ENCODE measurements around the gene DMRT1. TPM values are rescaled to one million over a fixed set of nuclear protein-coding genes. Genes with fewer than 3 reads are reported as not detected.

Gene DMRT1
- total and polyA plus RNA-seq, 9 of the 15 experiments (the other 6 are each of a cell fraction or from before 2014, with no cell fraction given) = not detected

DNA sequence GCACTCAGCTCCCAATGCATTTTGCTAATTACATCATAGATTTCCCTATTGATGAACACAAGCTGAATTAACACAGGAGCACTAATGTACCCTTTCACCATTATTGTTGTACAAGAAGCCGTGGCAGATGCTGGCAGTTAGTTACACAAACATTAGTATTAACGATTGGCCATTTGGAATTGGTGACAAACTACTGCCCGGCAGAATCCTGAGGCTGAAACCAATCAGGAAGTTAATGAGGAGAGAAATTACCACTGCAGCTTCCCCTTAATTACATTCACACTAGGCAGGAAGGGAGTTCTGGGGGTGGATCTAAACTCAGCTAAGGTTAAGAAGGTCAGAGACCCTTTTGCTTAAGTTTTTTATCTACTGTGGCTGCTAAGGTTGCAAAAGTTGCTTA lies 125.4 kb downstream of the DMRT1 start:
- DNase-seq (ENCODE audit: extremely low read depth in 1 of 4, low spot score in 3 of 4) = no peak
- H2AFZ ChIP-seq (ENCODE audit: low read depth, low read length) = no peak overlapping the region
- ATAC-seq = no peak
- no peaks in the 10 kb centered on the region for H3K4me1 ChIP-seq (replicated peaks in 1 of 2; ENCODE audit: control insufficient read depth in 2 of 2, insufficient read depth in 2 of 2, low read length in 2 of 2)
- no peaks in the 10 kb centered on the region for H3K27me3 ChIP-seq (ENCODE audit: control insufficient read depth in 2 of 2, insufficient read depth in 2 of 2, low read length in 2 of 2)
- in situ Hi-C loops (cut with MboI) (no loop called here), intact Hi-C loops (cut with micrococcal nuclease) (no loop called here)
- H3K4me2 ChIP-seq (ENCODE audit: insufficient read depth, low read length) = no peak overlapping the region
- no peaks in the 10 kb centered on the region for H3K9me3 ChIP-seq (replicated peaks; ENCODE audit: control insufficient read depth, insufficient read depth, low read depth, low read length)
- CTCF ChIA-PET (ENCODE audit: low intra/inter-chr PET ratio) = no interaction called here
- no peaks in the 10 kb centered on the region for H4K20me1 ChIP-seq (replicated peaks; ENCODE audit: control insufficient read depth, insufficient read depth, low read length)
- no peaks in the 10 kb centered on the region for H3K9me1 ChIP-seq (ENCODE audit: control insufficient read depth, insufficient read depth, low read length)
- no peaks in the 10 kb centered on the region for H3K36me3 ChIP-seq (ENCODE audit: control insufficient read depth, insufficient read depth, low read length)
- POLR2A ChIA-PET = no interaction called here
- H3K79me2 ChIP-seq (ENCODE audit: control insufficient read depth, insufficient read depth, low read length) = no peaks in the 10 kb centered on the region
- no peak overlapping the region for H3K27ac ChIP-seq (ENCODE audit: extremely low read depth, low read depth, low read length)
- no peak for FAIRE-seq
- WGBS (ENCODE audit: insufficient coverage, low coverage, missing lambda C conversion rate) = 0% methylated on average over 2 of the region's 3 CpGs
- no TSS peak for BruUV-seq (replicated peaks)
- H3K4me3 ChIP-seq = no peak overlapping the region
- no peak overlapping the region for H3K9ac ChIP-seq (ENCODE audit: insufficient read depth in 1 of 2, low read depth in 2 of 2, low read length in 2 of 2)
- TF ChIP-seq ZSCAN32 (CRISPR knock-in tag; IDR thresholded peaks at IDR 0.05) = no peak
- TF ChIP-seq PYGO2 (tag; IDR thresholded peaks at IDR 0.05) = no peak
- TF ChIP-seq CBFA2T2 (conservative IDR thresholded peaks at IDR 0.05) = no peak
- TF ChIP-seq SIN3A (IDR thresholded peaks at IDR 0.05; ENCODE audit: borderline replicate concordance in 2 of 2, control insufficient read depth in 1 of 2, low read depth in 2 of 2, low read length in 2 of 2) = no peak
- TF ChIP-seq CAMTA2 (CRISPR knock-in tag; conservative IDR thresholded peaks at IDR 0.05) = no peak
- TF ChIP-seq NELFE (IDR thresholded peaks at IDR 0.05; ENCODE audit: insufficient read depth, insufficient read length) = no peak
- TF ChIP-seq HDAC3 (IDR thresholded peaks at IDR 0.05; ENCODE audit: borderline replicate concordance, partially characterized antibody) = no peak
- TF ChIP-seq BRCA1 (IDR thresholded peaks at IDR 0.05) = no peak
- no peak for TF ChIP-seq BRCA1 (CRISPR knock-in tag; IDR thresholded peaks at IDR 0.05)
- TF ChIP-seq MNT (conservative IDR thresholded peaks at IDR 0.05) = no peak
- no peak for TF ChIP-seq NUFIP1 (IDR thresholded peaks at IDR 0.05; ENCODE audit: partially characterized antibody)
- no peak for TF ChIP-seq ZBTB40 (IDR thresholded peaks at IDR 0.05)
- TF ChIP-seq ZBTB40 (CRISPR knock-in tag; IDR thresholded peaks at IDR 0.05) = no peak
- TF ChIP-seq TBL1XR1 (IDR thresholded peaks at IDR 0.05; ENCODE audit: low read length in 2 of 2) = no peak

Measured in K562 (cell line).